Lower leg skin (tissue), 3 donors: ENCODE results near the gene MCL1.

Source experiments
- POLR2A ChIP-seq, 2 donors: fragments of 450-650 bp; IDR thresholded peaks; one replicate each; pipeline ENCODE4 v1.6.1; 2016 to 2017; ENCODE audit warnings: antibody characterized with exemption in 2 of 2, mild to moderate bottlenecking in 1 of 2, moderate library complexity in 1 of 2
- TF ChIP-seq, protein P1 (sequence below), 3 donors: fragments of 450-650 bp; IDR thresholded peaks; one replicate each; pipeline ENCODE4 v1.5.1; 2016; ENCODE audit warnings: antibody characterized with exemption in 3 of 3, mild to moderate bottlenecking in 3 of 3, moderate library complexity in 2 of 3

DNA sequence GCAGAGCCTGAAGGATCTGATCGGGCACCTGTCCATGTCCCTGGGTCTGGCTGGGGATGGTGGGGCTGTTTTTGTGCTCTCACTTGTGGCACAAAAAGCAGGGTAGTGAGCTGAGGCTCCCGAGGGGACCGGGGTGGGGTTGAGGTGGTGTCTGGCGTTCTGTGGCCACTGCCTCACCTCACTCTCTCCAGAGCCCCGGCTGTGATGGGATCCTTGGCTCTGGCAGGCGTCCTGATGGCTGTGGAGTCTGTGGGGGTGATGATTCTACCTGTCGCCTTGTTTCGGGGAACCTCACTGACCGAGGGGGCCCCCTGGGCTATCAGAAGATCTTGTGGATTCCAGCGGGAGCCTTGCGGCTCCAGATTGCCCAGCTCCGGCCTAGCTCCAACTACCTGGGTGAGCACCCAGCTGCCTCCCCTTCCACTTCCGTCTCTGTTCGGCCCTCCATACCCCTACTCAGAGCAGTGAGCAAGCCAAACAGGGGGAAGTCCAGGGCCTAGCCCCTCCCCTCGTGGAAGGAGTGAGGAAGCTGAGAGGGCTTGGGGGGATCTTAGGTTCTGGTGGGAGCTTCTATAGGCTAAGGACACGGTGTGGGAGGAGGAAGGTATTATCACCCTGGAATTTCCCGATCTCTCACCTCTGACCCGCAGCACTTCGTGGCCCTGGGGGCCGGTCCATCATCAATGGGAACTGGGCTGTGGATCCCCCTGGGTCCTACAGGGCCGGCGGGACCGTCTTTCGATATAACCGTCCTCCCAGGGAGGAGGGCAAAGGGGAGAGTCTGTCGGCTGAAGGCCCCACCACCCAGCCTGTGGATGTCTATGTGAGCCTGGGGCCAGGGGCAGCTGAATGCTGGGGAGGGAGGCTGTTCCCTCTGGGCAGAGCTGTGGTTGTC lies 23.2 kb downstream of the MCL1 start:
- TF ChIP-seq, protein P1, sequence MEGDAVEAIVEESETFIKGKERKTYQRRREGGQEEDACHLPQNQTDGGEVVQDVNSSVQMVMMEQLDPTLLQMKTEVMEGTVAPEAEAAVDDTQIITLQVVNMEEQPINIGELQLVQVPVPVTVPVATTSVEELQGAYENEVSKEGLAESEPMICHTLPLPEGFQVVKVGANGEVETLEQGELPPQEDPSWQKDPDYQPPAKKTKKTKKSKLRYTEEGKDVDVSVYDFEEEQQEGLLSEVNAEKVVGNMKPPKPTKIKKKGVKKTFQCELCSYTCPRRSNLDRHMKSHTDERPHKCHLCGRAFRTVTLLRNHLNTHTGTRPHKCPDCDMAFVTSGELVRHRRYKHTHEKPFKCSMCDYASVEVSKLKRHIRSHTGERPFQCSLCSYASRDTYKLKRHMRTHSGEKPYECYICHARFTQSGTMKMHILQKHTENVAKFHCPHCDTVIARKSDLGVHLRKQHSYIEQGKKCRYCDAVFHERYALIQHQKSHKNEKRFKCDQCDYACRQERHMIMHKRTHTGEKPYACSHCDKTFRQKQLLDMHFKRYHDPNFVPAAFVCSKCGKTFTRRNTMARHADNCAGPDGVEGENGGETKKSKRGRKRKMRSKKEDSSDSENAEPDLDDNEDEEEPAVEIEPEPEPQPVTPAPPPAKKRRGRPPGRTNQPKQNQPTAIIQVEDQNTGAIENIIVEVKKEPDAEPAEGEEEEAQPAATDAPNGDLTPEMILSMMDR (IDR thresholded peaks at IDR 0.05), result no peak
- TF ChIP-seq POLR2A (IDR thresholded peaks at IDR 0.05), result no peak
